Smooth muscle cell (in vitro differentiated cells): ENCODE measurements around the gene DENND2A. TPM values are rescaled to one million over a fixed set of nuclear protein-coding genes. Genes with fewer than 3 reads are reported as not detected.

ENCODE experiments used
- DNase-seq: peaks from one replicate; lab custom pipeline; 2025; ENCODE audit not compliant: unreplicated experiment; lab: John Stamatoyannopoulos, UW
- H2AFZ ChIP-seq: fragments of 200-600 bp; sonication (generic); 2 replicates; pipeline ENCODE4 v1.6.0; 2016; ENCODE audit warnings: antibody characterized with exemption, low read depth, mild to moderate bottlenecking
- H3F3A ChIP-seq: fragments of 200-600 bp; sonication (generic); 2 replicates; pipeline ENCODE4 v1.6.0; 2017; ENCODE audit warnings: antibody characterized with exemption, low read depth
- H3K27ac ChIP-seq: fragments of 200-600 bp; sonication (generic); 2 replicates; pipeline ENCODE4 v1.5.1; 2016; ENCODE audit warnings: low read depth, mild to moderate bottlenecking
- H3K27me3 ChIP-seq: fragments of 200-600 bp; sonication (generic); 2 replicates; pipeline ENCODE4 v1.6.1; 2016; ENCODE audit warnings: low read depth, mild to moderate bottlenecking
- H3K36me3 ChIP-seq: fragments of 200-600 bp; sonication (generic); 2 replicates; pipeline ENCODE4 v1.5.1; 2016; ENCODE audit warnings: low read depth
- H3K4me1 ChIP-seq: fragments of 200-600 bp; sonication (generic); 2 replicates; pipeline ENCODE4 v1.5.1; 2016; ENCODE audit warnings: low read depth
- H3K4me2 ChIP-seq: fragments of 200-600 bp; sonication (generic); 2 replicates; pipeline ENCODE4 v1.6.0; 2016; ENCODE audit warnings: mild to moderate bottlenecking
- H3K4me3 ChIP-seq: fragments of 200-600 bp; sonication (generic); 2 replicates; pipeline ENCODE4 v1.5.1; 2016; ENCODE audit warnings: mild to moderate bottlenecking
- H3K79me2 ChIP-seq: fragments of 200-600 bp; sonication (generic); 2 replicates; pipeline ENCODE4 v1.6.0; 2016; ENCODE audit warnings: low read depth, mild to moderate bottlenecking
- H3K9ac ChIP-seq: fragments of 200-600 bp; sonication (generic); 2 replicates; pipeline ENCODE4 v1.6.0; 2016; ENCODE audit warnings: low read depth
- H3K9me3 ChIP-seq: fragments of 200-600 bp; sonication (generic); replicated peaks from 2 replicates; pipeline ENCODE4 v1.5.1; 2016; ENCODE audit warnings: low read depth
- H4K20me1 ChIP-seq: fragments of 200-600 bp; sonication (generic); 2 replicates; pipeline ENCODE4 v1.6.0; 2016; ENCODE audit warnings: low read depth
- CTCF ChIP-seq: fragments of 200-600 bp; sonication (generic); IDR thresholded peaks from 2 replicates; pipeline ENCODE4 v1.5.1; 2017; ENCODE audit warnings: borderline replicate concordance, mild to moderate bottlenecking, antibody characterized with exemption; ENCODE audit not compliant: insufficient read depth, poor library complexity, severe bottlenecking
- WGBS: methylation state at CpG from one replicate; pipeline ENCODE4 v1.1.7; 2016; ENCODE audit warnings: low lambda C conversion rate; 5-methylcytosine and 5-hydroxymethylcytosine counted together
- polyA plus RNA-seq: library from polyadenylated mRNA; unstranded; fragments of >200 nt; fragmentation: Nextera tagmentation; extraction: Ambion mirVana; gene quantifications from 2 replicates; pipeline ENCODE4 v1.2.1, GENCODE V29; 2016
- total RNA-seq: library from RNA; depleted of rRNA; stranded (reverse); fragments of >200 nt; gene quantifications from 2 replicates; pipeline ENCODE4 v1.2.3, GENCODE V29; 2014

DENND2A gene
- total and polyA plus RNA-seq, 2 experiments from 2014 or later, result 1.8 to 4.6 TPM

- Histone ChIP-seq H3K27me3 (no peaks in the 10 kb centered on the region), H2AFZ (no peak overlapping the region), H3K4me1 (no peaks in the 10 kb centered on the region), H3K4me2 (peak overlapping the region; percentile 58), H3K36me3 (no peaks in the 10 kb centered on the region), H4K20me1 (no peaks in the 10 kb centered on the region), H3K79me2 (no peaks in the 10 kb centered on the region), H3K9ac (no peak overlapping the region), H3K4me3 (no peak overlapping the region), H3K9me3 (no peaks in the 10 kb centered on the region), H3K27ac (no peak overlapping the region), H3F3A (no peaks in the 10 kb centered on the region)
- WGBS, result 93% methylated on average over 16 of the region's 16 CpGs
- no peak for TF ChIP-seq CTCF
- no peak for DNase-seq
Measured at GRCh38 chr7:140655511-140656408, 15.1 kb upstream of the DENND2A start.

DNA sequence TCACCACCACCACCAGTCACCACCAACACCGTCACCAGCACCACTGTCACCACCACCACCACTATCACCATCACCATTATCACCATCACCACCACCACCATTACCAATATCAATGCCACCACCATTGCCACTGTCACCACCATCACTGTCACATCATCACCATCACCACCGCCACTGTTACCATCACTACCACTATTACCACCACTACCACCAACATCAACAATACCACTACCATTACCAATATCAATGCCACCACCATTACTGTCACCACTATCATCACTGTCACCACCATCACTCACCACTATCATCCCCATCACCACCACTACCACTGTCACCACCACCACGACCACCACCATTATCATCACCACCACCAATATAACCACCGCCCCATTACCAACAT is 14.0 kb upstream of the DENND2A start:
- no peaks in the 10 kb centered on the region for H4K20me1 ChIP-seq
- H3K36me3 ChIP-seq, result no peaks in the 10 kb centered on the region
- no peaks in the 10 kb centered on the region for H3K79me2 ChIP-seq
- H3F3A ChIP-seq, result no peaks in the 10 kb centered on the region
- H3K4me3 ChIP-seq, result no peak overlapping the region
- no peaks in the 10 kb centered on the region for H3K27me3 ChIP-seq
- no peaks in the 10 kb centered on the region for H3K9me3 ChIP-seq
- TF ChIP-seq CTCF, result no peak
- WGBS, result 88% methylated on average over 4 of the region's 4 CpGs
- no peak overlapping the region for H3K4me2 ChIP-seq
- no peak for DNase-seq
- no peaks in the 10 kb centered on the region for H3K4me1 ChIP-seq
- H2AFZ ChIP-seq, result no peak overlapping the region
- H3K27ac ChIP-seq, result no peak overlapping the region
- H3K9ac ChIP-seq, result no peak overlapping the region

DNA sequence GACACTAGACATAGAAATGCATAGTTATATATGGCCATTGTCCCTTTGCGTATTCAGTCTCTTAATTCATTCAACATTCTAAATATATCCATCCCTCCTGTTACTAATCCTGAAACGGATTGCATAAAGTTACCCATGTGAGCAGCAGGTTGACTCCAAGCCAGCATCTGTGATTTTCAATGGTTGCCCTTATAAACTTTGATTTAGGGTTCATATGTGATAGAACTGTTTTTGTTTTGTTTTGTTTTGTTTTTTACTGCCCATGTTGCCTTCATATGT is 13.4 kb upstream of the DENND2A start:
- H3K4me2 ChIP-seq, result no peak overlapping the region
- no peak overlapping the region for H3K27ac ChIP-seq
- H4K20me1 ChIP-seq, result no peaks in the 10 kb centered on the region
- H3K9ac ChIP-seq, result no peak overlapping the region
- no peaks in the 10 kb centered on the region for H3K79me2 ChIP-seq
- no peaks in the 10 kb centered on the region for H3F3A ChIP-seq
- no peaks in the 10 kb centered on the region for H3K4me1 ChIP-seq
- no peak overlapping the region for H3K4me3 ChIP-seq
- no peaks in the 10 kb centered on the region for H3K27me3 ChIP-seq
- no peak for TF ChIP-seq CTCF
- H3K36me3 ChIP-seq, result no peaks in the 10 kb centered on the region
- 88% methylated on average over 2 of the region's 2 CpGs for WGBS
- no peak for DNase-seq
- no peaks in the 10 kb centered on the region for H3K9me3 ChIP-seq
- H2AFZ ChIP-seq, result no peak overlapping the region
